HepG2 (cell line): Measurements from ENCODE around the gene SNRPD2. TPM values are rescaled to one million over a fixed set of nuclear protein-coding genes. Genes with fewer than 3 reads are reported as not detected.

ENCODE experiments used
- BORCS8-MEF2B ChIP-seq: sonication (generic); formaldehyde crosslinking; IDR thresholded peaks from 2 replicates; pipeline ENCODE4 v1.8.0; 2022; ENCODE audit warnings: mild to moderate bottlenecking, missing genetic modification reagents
- CCDC6 ChIP-seq: sonication (generic); formaldehyde crosslinking; IDR thresholded peaks from 2 replicates; pipeline ENCODE4 v1.8.1; 2022; ENCODE audit warnings: mild to moderate bottlenecking, missing genetic modification reagents, moderate library complexity
- GABPB1 ChIP-seq: IDR thresholded peaks from 2 replicates; pipeline ENCODE4 v1.6.1; 2016; ENCODE audit warnings: mild to moderate bottlenecking, missing genetic modification reagents, moderate library complexity, missing compliant biosample characterization
- HMGXB4 ChIP-seq, 2 experiments: sonication (generic) in 1 of 2; formaldehyde crosslinking in 1 of 2; IDR thresholded peaks; 2 replicates each; pipeline versions ENCODE4 v1.4.0 to v1.6.1; 2018 to 2020; ENCODE audit warnings: missing genetic modification reagents in 2 of 2, borderline replicate concordance in 1 of 2, low read depth in 1 of 2, mild to moderate bottlenecking in 1 of 2, missing biosample characterization in 1 of 2
- LBX2 ChIP-seq: sonication (generic); formaldehyde crosslinking; IDR thresholded peaks from 2 replicates; pipeline ENCODE4 v1.5.0; 2020; ENCODE audit warnings: missing genetic modification reagents, mild to moderate bottlenecking, borderline replicate concordance
- MAFK ChIP-seq, 2 experiments: IDR thresholded peaks in 1 of 2; conservative IDR thresholded peaks in 1 of 2; 2 replicates each; pipeline ENCODE4 v1.6.1; 2011; ENCODE audit warnings: improper control_type of control experiment in 2 of 2, low read length in 2 of 2
- MED8 ChIP-seq: sonication (generic); formaldehyde crosslinking; IDR thresholded peaks from 2 replicates; pipeline ENCODE4 v1.8.1; 2023; ENCODE audit warnings: mild to moderate bottlenecking, missing genetic modification reagents; ENCODE audit not compliant: insufficient replicate concordance
- MTF1 ChIP-seq: sonication (generic); formaldehyde crosslinking; IDR thresholded peaks from 2 replicates; pipeline ENCODE4 v1.5.0; 2020; ENCODE audit warnings: missing genetic modification reagents
- NCOR1 ChIP-seq: fragments of 200-600 bp; sonication (generic); IDR thresholded peaks from 2 replicates; pipeline ENCODE4 v1.7.0; 2017; ENCODE audit warnings: antibody characterized with exemption, low read length, borderline replicate concordance
- PRMT3 ChIP-seq: sonication (generic); formaldehyde crosslinking; IDR thresholded peaks from 2 replicates; pipeline ENCODE4 v1.8.1; 2022; ENCODE audit warnings: low read depth, mild to moderate bottlenecking, moderate library complexity, missing genetic modification reagents, borderline replicate concordance
- RBFOX2 ChIP-seq: fragments of 200-400 bp; formaldehyde crosslinking; IDR thresholded peaks from 2 replicates; pipeline ENCODE4 v1.6.1; 2017; ENCODE audit warnings: low read depth, mild to moderate bottlenecking, low read length
- REXO4 ChIP-seq: sonication (generic); formaldehyde crosslinking; IDR thresholded peaks from 2 replicates; pipeline ENCODE4 v1.8.0; 2022; ENCODE audit warnings: missing genetic modification reagents, mild to moderate bottlenecking, borderline replicate concordance
- RXRA ChIP-seq: sonication (generic); formaldehyde crosslinking; IDR thresholded peaks from 2 replicates; pipeline ENCODE4 v1.5.1; 2020; ENCODE audit warnings: missing genetic modification reagents
- SMARCE1 ChIP-seq: fragments of 450-650 bp; IDR thresholded peaks from 2 replicates; pipeline ENCODE4 v1.6.1; 2017; ENCODE audit warnings: borderline replicate concordance
- TARDBP ChIP-seq: sonication (generic); formaldehyde crosslinking; IDR thresholded peaks from 2 replicates; pipeline ENCODE4 v1.8.0; 2022; ENCODE audit warnings: mild to moderate bottlenecking, missing genetic modification reagents
- ZNF101 ChIP-seq: sonication (generic); formaldehyde crosslinking; IDR thresholded peaks from 2 replicates; pipeline ENCODE4 v1.4.0; 2020; ENCODE audit warnings: mild to moderate bottlenecking, low read depth, missing genetic modification reagents, borderline replicate concordance
- ZNF468 ChIP-seq: sonication (generic); formaldehyde crosslinking; IDR thresholded peaks from 2 replicates; pipeline ENCODE4 v1.8.0; 2022; ENCODE audit warnings: mild to moderate bottlenecking, moderate library complexity, missing genetic modification reagents
- ZNF639 ChIP-seq: conservative IDR thresholded peaks from 2 replicates; pipeline ENCODE4 v1.6.1; 2018; ENCODE audit warnings: missing genetic modification reagents
- ZNF749 ChIP-seq: sonication (generic); formaldehyde crosslinking; IDR thresholded peaks from 2 replicates; pipeline ENCODE4 v1.8.0; 2022; ENCODE audit warnings: mild to moderate bottlenecking, missing genetic modification reagents, moderate library complexity, borderline replicate concordance
- ZNF772 ChIP-seq: sonication (generic); formaldehyde crosslinking; IDR thresholded peaks from 2 replicates; pipeline ENCODE4 v1.5.0; 2020; ENCODE audit warnings: mild to moderate bottlenecking, missing genetic modification reagents
- ZNF816 ChIP-seq: sonication (generic); formaldehyde crosslinking; IDR thresholded peaks from 2 replicates; pipeline ENCODE4 v1.8.0; 2022; ENCODE audit warnings: missing genetic modification reagents, mild to moderate bottlenecking, borderline replicate concordance
- polyA plus RNA-seq, 8 experiments: library from polyadenylated mRNA; depleted of rRNA in 3 of 8; stranded (reverse) in 7 of 8; unstranded in 1 of 8; fragments of >200 nt; fragmentation: Illumina TruSeq in 4 of 8; extraction: Trizol in 4 of 8; gene quantifications; 2 replicates each; pipeline versions ENCODE4 v1.2.1 to v1.2.3, GENCODE V29; 2011 to 2016; ENCODE audit warnings: low read depth in 4 of 8, missing spikeins in 1 of 8, mixed read lengths in 1 of 8; ENCODE audit not compliant: insufficient read depth in 1 of 8
- total RNA-seq, 5 experiments: library from RNA; depleted of rRNA; stranded (reverse); fragments of >200 nt; fragmentation: Illumina TruSeq; extraction: Trizol; gene quantifications; 2 replicates each; pipeline ENCODE4 v1.2.3, GENCODE V29; 2016; ENCODE audit warnings: low read depth in 1 of 5
- TF ChIP-seq, protein P1 (sequence below): sonication (generic); formaldehyde crosslinking; IDR thresholded peaks from 2 replicates; pipeline ENCODE4 v1.4.0; 2020; ENCODE audit warnings: missing genetic modification reagents, borderline replicate concordance
- TF ChIP-seq, protein P2 (sequence below): sonication (generic); formaldehyde crosslinking; IDR thresholded peaks from 2 replicates; pipeline ENCODE4 v1.9.0; 2021; ENCODE audit warnings: missing genetic modification reagents, mild to moderate bottlenecking, borderline replicate concordance

The SNRPD2 gene
- total and polyA plus RNA-seq, 2 of the 13 experiments (the other 11 are each of a cell fraction or from before 2014, with no cell fraction given) = 299 to 485 TPM

DNA sequence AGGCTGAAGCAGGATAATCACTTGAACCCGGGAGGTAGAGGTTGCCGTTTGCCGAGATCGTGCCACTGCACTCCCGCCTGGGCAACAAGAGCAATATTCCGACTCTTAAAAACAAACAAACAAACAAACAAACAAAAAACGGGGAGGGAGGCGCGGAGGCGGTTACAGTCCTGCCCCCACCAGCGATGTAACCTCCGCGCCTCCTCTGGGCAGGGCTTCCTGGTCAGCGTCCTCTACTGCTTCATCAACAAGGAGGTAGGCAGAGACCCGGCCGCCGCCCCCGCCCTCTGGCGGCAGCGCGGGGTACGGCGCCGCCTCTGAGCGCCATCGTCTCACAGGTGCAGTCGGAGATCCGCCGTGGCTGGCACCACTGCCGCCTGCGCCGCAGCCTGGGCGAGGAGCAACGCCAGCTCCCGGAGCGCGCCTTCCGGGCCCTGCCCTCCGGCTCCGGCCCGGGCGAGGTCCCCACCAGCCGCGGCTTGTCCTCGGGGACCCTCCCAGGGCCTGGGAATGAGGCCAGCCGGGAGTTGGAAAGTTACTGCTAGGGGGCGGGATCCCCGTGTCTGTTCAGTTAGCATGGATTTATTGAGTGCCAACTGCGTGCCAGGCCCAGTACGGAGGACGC is 10.2 kb downstream of the SNRPD2 start (continued):
- TF ChIP-seq LBX2 (no peak), NCOR1 (no peak), ZNF816 (CRISPR knock-in tag) (no peak), SMARCE1 (no peak), REXO4 (CRISPR knock-in tag) (no peak), CCDC6 (no peak), PRMT3 (no peak), RBFOX2 (peak; percentile 69), ZNF639 (CRISPR knock-in tag) (no peak), MED8 (CRISPR knock-in tag) (peak; percentile 29), GABPB1 (CRISPR knock-in tag) (peak; percentile 75; the same call in 1 of the 2 replicates), ZNF101 (CRISPR knock-in tag) (no peak), ZNF772 (peak; percentile 72), ZNF749 (CRISPR knock-in tag) (no peak), BORCS8-MEF2B (CRISPR knock-in tag) (peak; percentile 80; the same call in 1 of the 2 replicates), MTF1 (CRISPR knock-in tag) (no peak), HMGXB4 (CRISPR knock-in tag; IDR thresholded peaks at IDR 0.05; ENCODE audit: borderline replicate concordance in 1 of 2, low read depth in 1 of 2) (peak; percentile 93 to 95), RXRA (CRISPR knock-in tag) (no peak), MAFK (conservative IDR thresholded peaks at IDR 0.05 in 1 of 2, IDR thresholded peaks at IDR 0.05 in 1 of 2; ENCODE audit: low read length in 2 of 2) (no peak), ZNF468 (CRISPR knock-in tag) (no peak), TARDBP (CRISPR knock-in tag) (peak; percentile 51; the same call in 1 of the 2 replicates)
- TF ChIP-seq, protein P1, sequence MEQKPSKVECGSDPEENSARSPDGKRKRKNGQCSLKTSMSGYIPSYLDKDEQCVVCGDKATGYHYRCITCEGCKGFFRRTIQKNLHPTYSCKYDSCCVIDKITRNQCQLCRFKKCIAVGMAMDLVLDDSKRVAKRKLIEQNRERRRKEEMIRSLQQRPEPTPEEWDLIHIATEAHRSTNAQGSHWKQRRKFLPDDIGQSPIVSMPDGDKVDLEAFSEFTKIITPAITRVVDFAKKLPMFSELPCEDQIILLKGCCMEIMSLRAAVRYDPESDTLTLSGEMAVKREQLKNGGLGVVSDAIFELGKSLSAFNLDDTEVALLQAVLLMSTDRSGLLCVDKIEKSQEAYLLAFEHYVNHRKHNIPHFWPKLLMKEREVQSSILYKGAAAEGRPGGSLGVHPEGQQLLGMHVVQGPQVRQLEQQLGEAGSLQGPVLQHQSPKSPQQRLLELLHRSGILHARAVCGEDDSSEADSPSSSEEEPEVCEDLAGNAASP (CRISPR knock-in tag) = peak; percentile 43; the same call in 1 of the 2 replicates
- TF ChIP-seq, protein P2, sequence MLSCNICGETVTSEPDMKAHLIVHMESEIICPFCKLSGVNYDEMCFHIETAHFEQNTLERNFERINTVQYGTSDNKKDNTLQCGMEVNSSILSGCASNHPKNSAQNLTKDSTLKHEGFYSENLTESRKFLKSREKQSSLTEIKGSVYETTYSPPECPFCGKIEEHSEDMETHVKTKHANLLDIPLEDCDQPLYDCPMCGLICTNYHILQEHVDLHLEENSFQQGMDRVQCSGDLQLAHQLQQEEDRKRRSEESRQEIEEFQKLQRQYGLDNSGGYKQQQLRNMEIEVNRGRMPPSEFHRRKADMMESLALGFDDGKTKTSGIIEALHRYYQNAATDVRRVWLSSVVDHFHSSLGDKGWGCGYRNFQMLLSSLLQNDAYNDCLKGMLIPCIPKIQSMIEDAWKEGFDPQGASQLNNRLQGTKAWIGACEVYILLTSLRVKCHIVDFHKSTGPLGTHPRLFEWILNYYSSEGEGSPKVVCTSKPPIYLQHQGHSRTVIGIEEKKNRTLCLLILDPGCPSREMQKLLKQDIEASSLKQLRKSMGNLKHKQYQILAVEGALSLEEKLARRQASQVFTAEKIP (CRISPR knock-in tag) = no peak
